Psoas muscle (tissue), 8 donors: ENCODE data around the gene FERMT3. TPM values are rescaled to one million over a fixed set of nuclear protein-coding genes. Genes with fewer than 3 reads are reported as not detected.
A peak's percentile ranks its signal among the peaks of the same experiment; 100 is the strongest.

Experiments used
- ATAC-seq, 4 donors: fragments of 200-7000 bp; cut with Tn5 transposase; one replicate each; pipeline ENCODE4 v1.9.1; 2020; ENCODE audit warnings: moderate library complexity in 3 of 4, mild to moderate bottlenecking in 2 of 4
- DNase-seq, 2 donors: peaks; one replicate each; pipeline ENCODE4 v3.0.0-alpha.2; 2020
- H3K27ac ChIP-seq: fragments of 200-600 bp; one replicate; pipeline ENCODE4 v1.8.0; 2022
- H3K27me3 ChIP-seq, 3 donors: fragments of 200-600 bp in 1 of 3; one replicate each; pipeline versions ENCODE4 v1.6.1 to v1.8.0; 2013 to 2022; ENCODE audit warnings: low read length in 2 of 3, mild to moderate bottlenecking in 2 of 3, moderate library complexity in 1 of 3; ENCODE audit not compliant: insufficient read depth in 3 of 3
- H3K36me3 ChIP-seq, 2 donors: fragments of 200-600 bp in 1 of 2; one replicate each; pipeline versions ENCODE4 v1.6.1 to v1.8.0; 2013 to 2022; ENCODE audit warnings: low read depth in 1 of 2, mild to moderate bottlenecking in 1 of 2, moderate library complexity in 1 of 2; ENCODE audit not compliant: insufficient read depth in 1 of 2
- H3K4me1 ChIP-seq: fragments of 200-600 bp; one replicate; pipeline ENCODE4 v1.8.0; 2022
- H3K4me3 ChIP-seq: fragments of 200-600 bp; one replicate; pipeline ENCODE4 v1.8.0; 2022; ENCODE audit warnings: mild to moderate bottlenecking
- H3K9me3 ChIP-seq: fragments of 200-600 bp; one replicate; pipeline ENCODE4 v1.8.0; 2022
- WGBS, 3 donors: extraction: QIAGEN DNeasy Blood & Tissue Kit; methylation state at CpG; one replicate each; pipeline versions ENCODE4 v1.1.6 to v1.1.7; 2013; 5-methylcytosine and 5-hydroxymethylcytosine counted together
- intact Hi-C, 2 donors: fragments of 100-400 bp; cut with DNase I; formaldehyde crosslinking; loops; one replicate each; pipeline versions ENCODE4 v1.11.0 to v1.14.2; 2022
- polyA plus RNA-seq, 3 donors: library from polyadenylated mRNA; stranded (reverse); fragments of 200-250 nt; gene quantifications; one replicate each; pipeline ENCODE4 v1.2.3, GENCODE V29; 2013
- total RNA-seq, 4 donors: library from RNA; stranded (reverse); fragmentation: NEBNext Ultra II Directional in 2 of 4; extraction: Animal tissue kit (Norgen Biotek cat#: 25700) in 2 of 4; gene quantifications; one replicate each; pipeline versions ENCODE4 v1.2.1 to v1.2.4, GENCODE V29; 2021 to 2023
- TF ChIP-seq, protein P1 (sequence below): fragments of 200-600 bp; IDR thresholded peaks from one replicate; pipeline ENCODE4 v1.8.0; 2022; ENCODE audit warnings: antibody characterized with exemption
- donor health status: healthy with polysubstance abuse.
- donor health status: DM: no; HTN: no; CAD: no; lungs with moderate emphysema.
- donor health status: Bipolar disorder and iron deficiency.
- donor health status: healthy.
- donor health status: DM: yes; HTN: yes; CAD: no.
- donor health status: DM: no; HTN: no; CAD: no.
- donor health status: DM: no; HTN: no; CAD: no.
- donor health status: DM: yes; HTN: yes; CAD: no.

Gene FERMT3
- total and polyA plus RNA-seq, 7 donors, result 2.5 to 11.7 (median 6.7) TPM

DNA sequence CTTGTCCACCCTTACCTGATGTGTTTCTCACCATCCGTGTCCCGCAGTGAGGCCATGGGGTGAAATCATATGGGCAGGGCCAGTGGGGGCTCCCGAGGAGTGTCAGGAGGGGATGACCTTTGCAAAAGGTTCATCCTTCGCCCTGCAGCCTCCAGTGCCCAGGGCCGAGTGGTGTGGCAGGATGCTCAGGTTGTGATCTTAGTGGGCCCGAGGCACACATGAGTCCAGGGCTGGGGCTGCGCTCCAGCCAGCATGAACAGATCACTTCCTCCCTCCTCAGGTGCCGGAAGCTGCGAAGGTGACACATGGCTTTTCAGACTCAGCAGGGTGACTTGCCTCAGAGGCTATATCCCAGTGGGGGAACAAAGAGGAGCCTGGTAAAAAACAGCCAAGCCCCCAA lies 31.6 kb downstream of the FERMT3 start:
- ATAC-seq (no peak), DNase-seq (peak in 1 of 2 donors; percentile 51)
- TF ChIP-seq, protein P1, sequence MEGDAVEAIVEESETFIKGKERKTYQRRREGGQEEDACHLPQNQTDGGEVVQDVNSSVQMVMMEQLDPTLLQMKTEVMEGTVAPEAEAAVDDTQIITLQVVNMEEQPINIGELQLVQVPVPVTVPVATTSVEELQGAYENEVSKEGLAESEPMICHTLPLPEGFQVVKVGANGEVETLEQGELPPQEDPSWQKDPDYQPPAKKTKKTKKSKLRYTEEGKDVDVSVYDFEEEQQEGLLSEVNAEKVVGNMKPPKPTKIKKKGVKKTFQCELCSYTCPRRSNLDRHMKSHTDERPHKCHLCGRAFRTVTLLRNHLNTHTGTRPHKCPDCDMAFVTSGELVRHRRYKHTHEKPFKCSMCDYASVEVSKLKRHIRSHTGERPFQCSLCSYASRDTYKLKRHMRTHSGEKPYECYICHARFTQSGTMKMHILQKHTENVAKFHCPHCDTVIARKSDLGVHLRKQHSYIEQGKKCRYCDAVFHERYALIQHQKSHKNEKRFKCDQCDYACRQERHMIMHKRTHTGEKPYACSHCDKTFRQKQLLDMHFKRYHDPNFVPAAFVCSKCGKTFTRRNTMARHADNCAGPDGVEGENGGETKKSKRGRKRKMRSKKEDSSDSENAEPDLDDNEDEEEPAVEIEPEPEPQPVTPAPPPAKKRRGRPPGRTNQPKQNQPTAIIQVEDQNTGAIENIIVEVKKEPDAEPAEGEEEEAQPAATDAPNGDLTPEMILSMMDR, result no peak
- intact Hi-C loops, result no loop called here
- Histone ChIP-seq H3K9me3 (no peaks in the 10 kb centered on the region), H3K4me3 (no peak overlapping the region), H3K27me3 (no peaks in the 10 kb centered on the region), H3K27ac (no peak overlapping the region), H3K4me1 (peaks cover 30% of the 10 kb centered on the region), H3K36me3 (peaks cover 0 to 20% of the 10 kb centered on the region in 2 donors)
- 89 to 90% (median 90%) methylated on average over 9 of the region's 9 CpGs for WGBS, 3 donors

GRCh38 chr11:64238999-64239398 lies 32.5 kb downstream of the FERMT3 start:
- peak overlapping the region; percentile 99 for H3K27ac ChIP-seq
- H3K9me3 ChIP-seq, result no peaks in the 10 kb centered on the region
- H3K27me3 ChIP-seq, result no peaks in the 10 kb centered on the region
- H3K36me3 ChIP-seq, result peaks cover 0 to 30% of the 10 kb centered on the region in 2 donors
- peaks cover 33% of the 10 kb centered on the region for H3K4me1 ChIP-seq
- no peak overlapping the region for H3K4me3 ChIP-seq
- TF ChIP-seq, protein P1, result no peak
- DNase-seq (no peak), ATAC-seq (no peak)
- intact Hi-C loops, result no loop called here
- WGBS, 3 donors, result 66 to 84% (median 72%) methylated on average over 5 of the region's 5 CpGs

GRCh38 chr11:64239662-64240434 lies 33.3 kb downstream of the FERMT3 start:
- Histone ChIP-seq H3K27me3 (no peaks in the 10 kb centered on the region), H3K27ac (peak overlapping the region; percentile 99), H3K4me1 (peaks cover 39% of the 10 kb centered on the region), H3K9me3 (no peaks in the 10 kb centered on the region), H3K36me3 (peaks cover 0 to 38% of the 10 kb centered on the region in 2 donors), H3K4me3 (peak overlapping the region; percentile 93)
- 75 to 82% (median 81%) methylated on average over 11 of the region's 11 CpGs for whole genome bisulfite sequencing, 3 donors
- intact Hi-C loops, result no loop called here
- no peak for ATAC-seq
- TF ChIP-seq, protein P1, result no peak
- peak in 1 of 2 donors; percentile 61 for DNase-seq

DNA sequence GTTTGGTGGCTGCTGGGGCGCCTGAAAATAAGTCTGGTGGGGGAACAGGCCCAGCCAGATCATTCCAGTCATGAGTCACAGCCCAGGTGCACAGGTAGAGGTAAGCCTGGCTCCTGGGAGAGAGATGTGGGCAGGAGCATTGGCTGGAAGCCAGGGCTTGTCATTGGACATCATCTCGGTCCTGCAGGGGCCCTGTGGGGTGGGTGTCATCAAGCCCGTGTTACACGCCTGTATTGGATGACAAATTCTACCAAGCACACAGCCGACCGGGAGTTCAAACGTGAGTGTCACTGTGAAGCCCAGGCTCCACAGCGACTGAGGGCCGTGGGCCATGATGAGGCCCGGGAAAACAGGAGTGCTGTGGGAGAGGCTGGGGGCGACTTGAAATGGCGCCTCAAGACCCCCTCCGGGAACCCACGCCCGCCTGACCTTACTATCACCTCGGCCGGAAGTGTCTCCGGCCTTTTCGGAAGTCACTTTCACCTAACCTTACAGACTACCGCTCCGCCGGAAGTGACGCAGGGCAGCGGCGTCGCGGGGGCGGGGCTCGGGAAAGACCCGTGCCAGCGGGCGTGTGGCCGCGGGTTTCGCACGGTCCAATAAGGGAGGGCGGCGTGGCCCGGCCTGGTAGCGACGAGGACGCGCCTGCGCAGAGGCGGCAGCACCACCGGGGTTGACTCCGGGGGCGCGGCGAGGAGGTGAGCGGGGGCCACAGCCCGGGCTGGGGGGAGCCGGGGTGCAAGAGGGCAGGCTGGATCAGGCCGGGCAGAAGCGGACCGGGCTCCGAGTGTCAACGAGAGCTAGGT lies 34.1 kb downstream of the FERMT3 start, which contains the start of gene FKBP2:
TSS of gene FKBP2 (plus strand) at position 661 of the 806 bp plus-strand sequence. CDS start 1,293 bp downstream, outside the sequence.
- DNase-seq, result peak; percentile 98 to 99
- Histone ChIP-seq H3K4me3 (peak within 1 kb of the TSS; percentile 93), H3K9me3 (no peaks in the 10 kb centered on the region), H3K36me3 (peaks cover 0 to 40% of the 10 kb centered on the region in 2 donors), H3K4me1 (peaks cover 32% of the 10 kb centered on the region), H3K27ac (peak within 1 kb of the TSS; percentile 99), H3K27me3 (no peaks in the 10 kb centered on the region)
- ATAC-seq, result peak; percentile 72 to 79 (median 77)
- TF ChIP-seq, protein P1, result no peak
- intact Hi-C loops, result no loop called here
- 1% methylated on average over 42 to 58 of the region's 58 CpGs for WGBS, 3 donors
